HG02840 (cell line): ENCODE data around the gene FXYD4.

Source experiments
- ATAC-seq: cut with Tn5 transposase; IDR thresholded peaks from one replicate; pipeline ENCODE4 v1.9.1; 2021; ENCODE audit warnings: mild to moderate bottlenecking, moderate library complexity, moderate number of reproducible peaks; ENCODE audit not compliant: unreplicated experiment, low FRiP score

The FXYD4 gene

DNA sequence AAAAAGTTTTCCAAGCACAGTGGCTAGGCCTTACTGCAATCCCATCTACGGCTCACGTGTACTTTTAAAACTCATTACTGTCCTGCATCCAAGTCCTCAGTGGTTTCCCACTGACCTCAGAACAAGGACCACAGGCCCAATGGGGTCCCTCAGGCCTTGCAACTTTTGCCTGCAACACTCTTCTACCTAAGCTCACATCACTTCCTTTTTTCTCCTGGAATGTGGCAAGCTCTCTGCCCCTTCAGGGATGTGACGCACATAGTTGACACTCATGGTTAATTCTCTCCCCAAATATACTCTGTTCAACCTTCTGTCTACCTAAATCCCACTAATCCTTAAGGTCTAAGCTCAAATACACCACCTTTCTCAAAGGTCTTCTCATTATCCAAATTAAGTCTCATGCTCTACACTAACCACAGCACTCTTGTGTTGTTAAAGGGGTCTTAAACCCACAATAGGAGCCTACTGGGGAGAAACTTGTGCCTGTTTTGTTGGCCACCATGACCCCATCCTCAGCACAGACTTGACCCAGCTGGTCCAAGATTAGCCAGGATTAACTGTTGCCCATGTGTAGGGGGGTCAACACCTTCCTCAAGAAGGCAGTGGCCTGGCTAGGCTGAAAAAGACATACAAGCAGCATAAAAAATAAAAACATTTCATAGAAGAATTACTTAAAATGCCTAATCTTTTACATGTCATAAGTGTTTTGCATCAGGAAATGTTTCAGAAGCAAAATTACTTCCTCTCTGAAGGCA lies 22.3 kb downstream of the FXYD4 start:
- ATAC-seq: no peak

DNA sequence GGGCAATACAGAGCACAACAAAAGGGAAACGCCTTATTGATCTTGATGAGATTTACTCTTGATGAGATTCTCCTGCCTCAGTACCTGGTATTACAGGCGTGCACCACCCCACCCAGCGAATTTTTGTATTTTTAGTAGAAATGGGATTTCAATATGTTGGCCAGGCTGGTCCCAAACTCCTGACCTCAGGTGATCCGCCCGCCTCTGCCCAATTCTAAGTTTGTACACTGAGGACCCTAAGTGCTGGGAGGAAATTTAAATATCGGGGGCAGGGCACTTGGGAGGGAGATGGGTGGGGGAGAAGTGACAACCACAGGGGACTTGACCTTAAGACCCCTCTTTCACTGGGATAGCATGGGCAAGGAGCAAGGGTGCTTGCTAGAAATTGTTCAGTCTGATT lies 23.4 kb downstream of the FXYD4 start:
- ATAC-seq: no peak

DNA sequence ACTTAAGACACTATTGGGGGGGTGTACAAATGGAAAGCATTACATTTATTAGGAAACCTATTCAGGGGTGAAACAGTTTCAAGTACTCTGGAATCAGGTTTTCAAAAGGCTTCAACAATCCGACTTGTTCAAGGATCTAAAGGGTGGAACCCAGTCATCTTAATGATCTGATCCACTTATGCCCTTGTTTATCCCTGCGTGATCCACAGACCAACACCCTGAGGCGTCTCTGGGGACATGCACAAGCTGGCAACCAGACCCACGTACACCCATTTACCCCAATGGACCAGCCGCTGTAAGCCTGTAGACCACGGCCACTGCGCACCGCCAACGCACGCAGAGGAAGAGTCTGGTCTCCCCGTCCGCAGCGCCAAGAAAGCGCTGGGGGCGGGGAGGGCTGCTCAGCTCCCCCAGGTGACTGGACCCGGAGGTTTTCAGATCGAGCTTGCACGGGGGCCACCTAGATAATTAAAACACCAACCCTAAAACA lies 24.2 kb downstream of the FXYD4 start:
- ATAC-seq: no peak

DNA sequence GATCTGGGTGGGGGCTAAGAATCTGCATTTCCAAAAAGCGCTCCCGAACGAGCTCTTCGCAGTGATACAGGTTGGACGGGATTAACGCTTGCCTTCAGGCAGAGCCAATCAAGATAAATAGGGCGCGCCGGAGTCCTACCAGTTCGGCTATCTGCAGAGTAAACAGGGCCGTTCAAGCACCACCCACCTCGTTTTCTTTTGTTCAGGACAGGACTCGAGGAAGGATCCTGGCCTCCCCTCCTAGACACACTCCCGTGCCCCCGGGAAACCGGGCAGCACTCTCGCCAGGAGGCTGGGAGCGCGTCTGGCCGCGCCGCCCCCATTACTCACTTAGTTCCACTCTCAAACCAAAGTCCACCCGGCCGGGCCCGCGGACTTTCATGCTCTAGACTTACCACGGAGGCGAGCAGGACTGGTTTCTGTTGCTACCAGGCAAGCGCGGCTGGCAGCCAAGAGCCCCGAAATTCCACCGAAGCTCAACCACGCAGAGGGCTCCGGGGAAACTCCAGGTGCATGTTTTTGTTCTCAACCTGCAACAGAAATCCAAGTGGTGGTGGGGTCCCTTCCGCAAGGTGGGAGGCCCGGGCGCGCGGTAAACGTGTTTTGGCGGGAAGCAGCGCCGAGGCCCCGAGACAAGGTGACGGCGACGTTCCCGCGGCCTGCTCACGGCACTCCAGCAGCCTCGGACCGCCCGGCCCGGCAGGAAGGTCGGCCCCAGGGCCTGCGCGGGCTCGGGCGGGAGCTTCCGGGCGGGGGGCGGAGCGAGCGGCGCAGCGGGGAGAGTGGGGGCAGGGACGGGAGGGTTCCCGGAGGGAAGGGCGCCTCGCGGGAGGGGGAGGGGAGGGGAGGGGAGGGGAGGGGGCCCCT lies 24.9 kb downstream of the FXYD4 start:
- ATAC-seq: peak; percentile 46

DNA sequence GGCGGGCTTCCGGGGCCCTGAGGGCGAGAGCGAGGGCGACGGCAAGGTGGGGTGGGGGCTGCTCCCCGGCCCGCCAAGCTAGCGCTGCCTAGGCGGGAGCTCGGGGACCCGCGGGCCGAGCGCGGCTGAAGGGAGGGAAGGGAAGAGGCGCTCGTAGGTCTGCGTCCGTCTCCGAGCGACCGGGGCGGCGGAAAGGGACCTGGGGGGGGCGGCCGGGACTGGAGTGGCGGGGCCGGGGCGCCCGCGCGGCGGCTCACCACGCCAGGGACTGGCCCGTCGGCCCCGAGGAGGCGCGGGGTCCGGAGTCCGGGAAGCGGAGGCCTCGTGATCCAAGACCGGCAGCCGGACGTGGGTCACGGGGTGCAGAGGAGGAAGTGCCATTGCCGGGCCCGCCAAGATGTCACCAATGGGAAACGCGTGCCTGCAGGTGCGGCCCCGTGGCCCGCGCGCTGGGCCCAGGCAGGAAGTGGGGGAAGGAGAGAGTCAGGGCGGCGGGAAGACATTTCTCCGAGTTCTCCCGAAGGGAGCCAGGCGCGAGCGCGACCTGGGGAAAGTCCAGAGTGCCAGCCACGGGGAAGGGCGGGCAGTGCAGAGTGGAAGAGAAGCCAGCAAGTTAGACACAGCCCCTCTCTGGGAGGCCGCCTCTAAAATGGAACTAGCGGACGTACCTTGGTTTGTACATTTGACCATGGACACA lies 25.6 kb downstream of the FXYD4 start:
- ATAC-seq: peak; percentile 82

DNA sequence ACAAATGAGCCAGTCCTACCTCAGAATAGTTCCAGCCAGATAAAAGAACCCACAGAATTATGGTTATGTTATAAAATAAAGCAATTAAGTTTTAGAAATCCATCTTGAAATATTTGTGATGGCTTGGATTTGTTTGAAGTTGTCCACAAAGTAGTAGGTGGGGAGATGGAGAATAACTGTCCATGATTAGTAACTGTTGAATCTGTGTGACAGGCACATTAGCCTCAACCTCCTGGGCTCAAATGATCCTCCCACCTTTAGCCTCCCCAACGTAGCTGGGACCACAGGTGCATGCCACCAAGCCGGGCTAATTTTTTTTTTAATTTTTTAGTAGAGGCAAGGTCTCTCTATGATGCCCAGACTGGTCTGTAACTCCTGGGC lies 27.5 kb downstream of the FXYD4 start:
- ATAC-seq: no peak

- ATAC-seq: no peak
Measured at GRCh38 chr10:43399320-43400310, 28.2 kb downstream of the FXYD4 start.

DNA sequence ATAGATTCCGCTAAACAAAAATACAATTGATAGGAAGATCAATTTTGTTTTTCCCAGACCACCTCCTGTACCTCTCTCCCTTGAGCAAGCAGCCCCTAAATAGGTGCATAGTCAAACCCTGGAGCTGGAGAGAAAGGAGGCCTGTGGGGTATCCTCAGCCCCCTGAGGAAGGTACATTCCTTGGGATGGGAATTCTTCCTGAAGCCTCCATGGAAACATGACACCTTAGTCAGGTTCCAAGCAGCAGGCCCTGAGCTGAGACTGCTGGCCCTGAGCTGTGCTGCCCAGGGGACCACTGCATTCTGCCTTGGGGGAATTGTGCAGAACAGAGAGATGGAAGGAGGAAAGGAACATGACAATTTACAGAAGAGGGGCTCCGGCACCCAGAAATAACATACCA lies 30.2 kb downstream of the FXYD4 start:
- no peak for ATAC-seq

GRCh38 chr10:43402176-43402575 lies 30.7 kb downstream of the FXYD4 start:
- no peak for ATAC-seq

DNA sequence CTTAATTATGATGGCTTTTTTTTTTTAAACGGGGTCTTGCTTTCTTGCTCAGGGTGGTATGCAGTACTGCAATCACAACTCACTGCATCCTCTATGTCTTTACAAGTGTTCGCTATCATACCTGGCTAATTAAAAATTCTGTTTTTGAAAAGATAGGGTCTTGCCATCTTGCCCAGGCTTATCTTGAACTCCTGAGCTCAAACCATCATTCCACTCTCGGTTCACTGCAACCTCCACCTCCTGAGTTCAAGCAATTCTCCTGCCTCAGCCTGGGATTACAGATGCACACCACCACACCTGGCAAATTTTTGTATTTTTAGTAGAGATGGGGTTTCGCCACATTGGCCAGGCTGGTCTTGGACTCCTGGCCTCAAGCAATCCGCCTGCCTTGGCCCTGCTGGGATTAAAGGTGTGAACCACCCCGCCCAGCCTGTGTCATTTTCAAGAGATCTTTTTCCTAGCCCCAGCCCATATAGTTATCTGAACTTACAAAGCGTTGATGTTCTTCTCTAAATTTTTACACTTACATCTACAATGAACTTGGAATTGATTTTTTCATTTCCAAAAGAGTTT lies 31.5 kb downstream of the FXYD4 start:
- no peak for ATAC-seq

DNA sequence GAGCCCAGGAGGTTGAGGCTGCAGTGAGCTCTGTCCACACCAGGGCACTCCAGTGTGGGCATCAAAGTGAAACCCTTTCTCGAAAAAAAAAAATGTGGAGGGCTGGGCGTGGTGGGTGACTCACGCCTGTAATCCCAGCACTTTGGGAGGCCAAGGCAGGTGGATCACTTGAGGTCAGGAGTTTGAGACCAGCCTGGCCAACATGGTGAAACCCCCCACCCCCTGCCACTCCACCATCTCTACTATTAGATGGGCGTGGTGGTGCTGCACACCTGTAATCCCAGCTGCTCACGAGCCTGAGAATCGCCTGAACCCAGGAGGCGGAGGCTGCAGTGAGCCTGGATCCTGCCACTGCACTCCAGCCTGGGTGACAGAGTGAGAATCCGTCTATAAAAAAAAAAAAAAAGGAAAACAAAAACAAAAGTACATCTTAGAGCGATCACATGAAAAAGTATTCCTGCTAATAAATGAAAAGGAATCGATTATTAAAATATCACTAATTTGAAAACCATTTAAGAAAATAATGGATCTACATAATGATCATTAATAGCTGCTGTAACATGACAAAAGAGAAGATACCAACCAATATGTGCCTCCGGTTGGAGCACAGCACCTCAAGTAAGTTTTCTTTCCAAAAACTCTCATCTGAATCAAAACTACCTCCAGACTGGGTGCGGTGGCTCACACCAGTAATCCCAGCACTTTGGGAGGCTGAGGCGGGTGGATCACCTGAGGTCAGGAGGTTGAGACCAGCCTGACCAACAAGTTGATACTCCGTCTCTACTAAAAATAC lies 32.7 kb downstream of the FXYD4 start:
- no peak for ATAC-seq

- ATAC-seq: no peak
Measured at GRCh38 chr10:43404704-43405084, 33.3 kb downstream of the FXYD4 start.

DNA sequence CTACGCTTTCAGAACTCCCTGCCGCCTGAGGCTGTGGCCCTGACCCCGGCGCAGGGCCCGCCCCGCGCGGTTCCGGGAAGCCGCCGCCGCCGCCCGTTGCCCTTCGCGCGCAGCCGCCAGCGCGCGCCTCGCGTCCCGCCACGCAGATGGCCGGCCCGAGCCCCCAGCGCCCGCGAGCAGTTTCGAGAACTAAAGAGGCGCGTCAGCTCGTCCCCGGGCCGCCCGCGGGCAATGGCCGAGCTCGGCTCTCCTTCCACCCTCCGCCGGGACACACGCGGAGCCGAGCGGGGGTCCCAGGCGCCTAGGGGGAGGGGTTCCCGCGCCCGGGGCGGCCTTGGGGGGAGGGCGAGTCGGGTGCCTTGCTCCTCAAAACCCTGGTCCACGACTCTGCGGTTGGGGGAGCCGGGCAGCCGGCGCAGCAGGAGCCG lies 35.7 kb downstream of the FXYD4 start:
- peak; percentile 19 for ATAC-seq

DNA sequence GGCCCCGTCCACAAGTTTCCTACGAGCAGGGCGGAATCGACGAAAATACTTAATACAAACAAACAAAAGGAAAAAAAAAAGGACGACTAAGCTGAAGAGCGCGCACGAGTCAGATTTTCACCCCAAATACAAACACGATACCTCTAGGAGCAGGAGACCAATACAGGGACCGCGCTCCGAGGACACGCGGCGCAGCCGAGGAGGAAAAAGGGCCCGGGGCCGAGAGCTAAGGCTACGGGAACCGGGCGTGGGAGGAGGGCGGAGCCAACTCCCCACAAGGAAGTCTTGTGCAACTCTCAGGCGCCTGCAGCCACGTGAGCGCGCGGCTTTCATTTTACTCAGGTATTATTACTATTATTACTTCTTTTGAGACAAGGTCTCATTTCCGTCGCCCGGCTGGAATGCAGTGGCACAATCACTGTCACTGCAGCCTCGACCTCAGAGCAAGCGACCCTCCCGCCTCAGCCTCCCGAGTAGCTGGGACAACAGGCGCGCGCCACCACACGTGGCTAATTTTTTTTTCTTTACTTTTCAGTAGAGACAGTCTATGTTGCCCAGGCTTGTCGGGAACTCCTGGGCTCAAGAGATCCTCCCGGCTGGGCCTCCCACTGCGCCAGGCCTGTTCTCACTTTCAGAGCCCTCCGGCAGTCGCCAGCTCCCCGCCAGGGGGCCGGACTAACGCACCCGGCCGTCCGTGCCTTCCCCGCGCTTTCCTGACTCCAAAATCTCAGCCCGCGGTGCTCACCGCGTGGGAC lies 36.3 kb downstream of the FXYD4 start:
- ATAC-seq: peak; percentile 47

- peak; percentile 0 for ATAC-seq
Measured at GRCh38 chr10:43408331-43408709, 36.9 kb downstream of the FXYD4 start.

GRCh38 chr10:43408710-43409384 lies 37.4 kb downstream of the FXYD4 start, which contains the start of gene HNRNPF:
Gene HNRNPF, minus strand, starts transcription at chr10:43409186. Its CDS starts 21,302 bp downstream, at chr10:43387884.
- ATAC-seq: peak; percentile 64

DNA sequence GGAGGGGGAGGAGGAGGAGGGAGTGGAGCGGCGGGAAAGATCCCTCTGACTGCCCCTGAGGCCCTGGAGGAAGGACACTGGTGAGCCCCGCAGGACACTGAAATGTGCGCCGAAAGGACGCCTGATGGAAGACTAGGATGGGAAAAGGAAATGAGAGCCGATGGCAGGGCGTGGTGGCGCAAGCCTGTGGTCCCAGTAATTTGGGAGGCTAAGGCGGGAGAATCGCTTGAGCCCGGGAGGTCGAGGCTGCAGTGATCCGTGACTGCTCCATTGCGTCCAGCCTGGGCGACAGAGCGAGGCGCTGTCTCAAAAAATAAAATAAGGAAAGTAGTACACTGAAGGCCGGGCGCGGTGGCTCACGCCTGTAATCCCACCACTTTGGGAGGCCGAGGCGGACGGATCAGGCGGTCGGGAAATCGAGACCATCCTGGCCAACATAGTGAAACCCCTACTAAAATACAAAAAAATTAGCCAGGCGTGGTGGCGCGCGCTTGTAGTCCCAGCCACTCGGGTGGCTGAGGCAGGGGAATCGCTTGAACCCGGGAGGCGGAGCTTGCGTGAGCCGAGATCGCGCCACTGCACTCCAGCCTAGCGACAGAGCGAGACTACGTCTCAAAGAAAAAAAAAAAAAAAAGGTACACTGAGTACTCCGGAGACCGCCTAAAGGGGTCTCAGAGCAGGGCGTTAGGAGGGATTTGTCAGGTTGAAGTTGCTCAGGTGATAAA lies 38.1 kb downstream of the FXYD4 start:
- ATAC-seq: no peak
